Prostate gland (tissue), 2 donors: ENCODE measurements around the gene ABLIM1. TPM values are rescaled to one million over a fixed set of nuclear protein-coding genes. Genes with fewer than 3 reads are reported as not detected.

Experiments
- DNase-seq: peaks from one replicate; pipeline ENCODE4 v3.0.0-alpha.2; 2019; ENCODE audit warnings: low spot score
- H3K27ac ChIP-seq, 2 donors: fragments of 200-600 bp; sonication (generic); 2 replicates each; pipeline ENCODE4 v1.5.1; 2017 to 2019
- H3K27me3 ChIP-seq: fragments of 200-600 bp; sonication (generic); replicated peaks from 2 replicates; pipeline ENCODE4 v1.5.1; 2019; ENCODE audit not compliant: insufficient read depth
- H3K36me3 ChIP-seq, 2 donors: fragments of 200-600 bp; sonication (generic); 1 replicate in 1 of 2; 2 replicates in 1 of 2; pipeline versions ENCODE4 v1.5.1 to v1.8.1; 2017 to 2019
- H3K4me1 ChIP-seq: fragments of 200-600 bp; sonication (generic); replicated peaks from 2 replicates; pipeline ENCODE4 v1.5.1; 2019
- H3K4me3 ChIP-seq, 2 donors: fragments of 200-600 bp; sonication (generic); 2 replicates each; pipeline ENCODE4 v1.5.1; 2017 to 2019
- H3K9me3 ChIP-seq: fragments of 200-600 bp; sonication (generic); 2 replicates; pipeline ENCODE4 v1.5.1; 2017
- POLR2A ChIP-seq: fragments of 450-650 bp; IDR thresholded peaks from one replicate; pipeline ENCODE4 v1.6.1; 2016; ENCODE audit warnings: antibody characterized with exemption, mild to moderate bottlenecking
- POLR2AphosphoS5 ChIP-seq: sonication (generic); formaldehyde crosslinking; IDR thresholded peaks from one replicate; pipeline ENCODE4 v1.6.1; 2017; ENCODE audit warnings: antibody characterized with exemption
- WGBS: methylation state at CpG from one replicate; pipeline ENCODE4 v1.1.5; 2018; 5-methylcytosine and 5-hydroxymethylcytosine counted together
- intact Hi-C: fragments of 100-400 bp; cut with DNase I; formaldehyde crosslinking; loops from one replicate; pipeline ENCODE4 v1.14.2; 2022
- total RNA-seq, 2 donors: library from RNA; depleted of rRNA; stranded (reverse); fragments of >200 nt; gene quantifications; one replicate each; pipeline ENCODE4 v1.1.0, GENCODE V29; 2016
- TF ChIP-seq, protein P1 (sequence below), 4 experiments: fragments of 200-600 bp in 2 of 4; fragments of 450-650 bp in 2 of 4; sonication (generic) in 2 of 4; IDR thresholded peaks; 1 replicate in 3 of 4; 2 replicates in 1 of 4; pipeline ENCODE4 v1.5.1; 2016 to 2019; ENCODE audit warnings: antibody characterized with exemption in 4 of 4, mild to moderate bottlenecking in 2 of 4, moderate library complexity in 2 of 4

ABLIM1 gene
- total RNA-seq, 2 donors from 2014 or later = 43.9 to 138 TPM

GRCh38 chr10:114691442-114691941 is 33.4 kb upstream of the ABLIM1 start:
- no peak overlapping the region for H3K27ac ChIP-seq
- intact Hi-C loops = no loop called here
- no peak overlapping the region for H3K4me3 ChIP-seq
- H3K27me3 ChIP-seq = no peaks in the 10 kb centered on the region
- no peaks in the 10 kb centered on the region for H3K9me3 ChIP-seq
- DNase-seq = no peak
- H3K4me1 ChIP-seq = no peaks in the 10 kb centered on the region
- no peaks in the 10 kb centered on the region for H3K36me3 ChIP-seq
- TF ChIP-seq, protein P1, sequence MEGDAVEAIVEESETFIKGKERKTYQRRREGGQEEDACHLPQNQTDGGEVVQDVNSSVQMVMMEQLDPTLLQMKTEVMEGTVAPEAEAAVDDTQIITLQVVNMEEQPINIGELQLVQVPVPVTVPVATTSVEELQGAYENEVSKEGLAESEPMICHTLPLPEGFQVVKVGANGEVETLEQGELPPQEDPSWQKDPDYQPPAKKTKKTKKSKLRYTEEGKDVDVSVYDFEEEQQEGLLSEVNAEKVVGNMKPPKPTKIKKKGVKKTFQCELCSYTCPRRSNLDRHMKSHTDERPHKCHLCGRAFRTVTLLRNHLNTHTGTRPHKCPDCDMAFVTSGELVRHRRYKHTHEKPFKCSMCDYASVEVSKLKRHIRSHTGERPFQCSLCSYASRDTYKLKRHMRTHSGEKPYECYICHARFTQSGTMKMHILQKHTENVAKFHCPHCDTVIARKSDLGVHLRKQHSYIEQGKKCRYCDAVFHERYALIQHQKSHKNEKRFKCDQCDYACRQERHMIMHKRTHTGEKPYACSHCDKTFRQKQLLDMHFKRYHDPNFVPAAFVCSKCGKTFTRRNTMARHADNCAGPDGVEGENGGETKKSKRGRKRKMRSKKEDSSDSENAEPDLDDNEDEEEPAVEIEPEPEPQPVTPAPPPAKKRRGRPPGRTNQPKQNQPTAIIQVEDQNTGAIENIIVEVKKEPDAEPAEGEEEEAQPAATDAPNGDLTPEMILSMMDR (IDR thresholded peaks at IDR 0.05) = no peak
- no peak for TF ChIP-seq POLR2A
- no peak for TF ChIP-seq POLR2AphosphoS5
- WGBS = 65% methylated on average over 1 of the region's 1 CpG

GRCh38 chr10:114688786-114689185 is 30.7 kb upstream of the ABLIM1 start:
- no peak for DNase-seq
- intact Hi-C loops = no loop called here
- no peak overlapping the region for H3K4me3 ChIP-seq
- WGBS = 75% methylated on average over 5 of the region's 5 CpGs
- no peaks in the 10 kb centered on the region for H3K27me3 ChIP-seq
- H3K4me1 ChIP-seq = no peaks in the 10 kb centered on the region
- H3K9me3 ChIP-seq = no peaks in the 10 kb centered on the region
- TF ChIP-seq POLR2AphosphoS5 (no peak), POLR2A (no peak)
- TF ChIP-seq, protein P1 (IDR thresholded peaks at IDR 0.05) = no peak
- no peak overlapping the region for H3K27ac ChIP-seq
- H3K36me3 ChIP-seq = no peaks in the 10 kb centered on the region

DNA sequence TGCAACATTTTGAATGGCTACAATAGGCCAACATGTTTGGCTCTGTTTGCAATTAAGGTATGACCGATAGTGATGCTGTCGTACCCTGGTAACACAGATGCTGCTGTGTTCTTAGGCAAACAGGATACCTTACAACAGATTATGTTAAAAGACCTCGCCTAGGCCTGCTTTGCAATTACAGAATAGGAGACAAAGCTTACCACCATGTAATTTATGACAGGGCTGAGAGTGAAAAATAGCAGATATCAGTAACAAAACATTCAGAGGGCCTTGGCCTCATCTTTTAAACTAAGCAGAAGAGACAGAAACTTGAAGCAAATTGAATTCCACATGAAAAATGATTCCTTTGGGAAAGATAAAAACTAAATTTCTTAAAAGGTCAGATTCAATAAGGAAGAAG is 29.4 kb upstream of the ABLIM1 start:
- no peaks in the 10 kb centered on the region for H3K27me3 ChIP-seq
- H3K9me3 ChIP-seq = no peaks in the 10 kb centered on the region
- no peak overlapping the region for H3K4me3 ChIP-seq
- no peaks in the 10 kb centered on the region for H3K4me1 ChIP-seq
- no peaks in the 10 kb centered on the region for H3K36me3 ChIP-seq
- no peak for DNase-seq
- H3K27ac ChIP-seq = no peak overlapping the region
- 93% methylated on average over 3 of the region's 3 CpGs for WGBS
- TF ChIP-seq POLR2AphosphoS5 (no peak), POLR2A (no peak)
- TF ChIP-seq, protein P1 (IDR thresholded peaks at IDR 0.05) = no peak
- intact Hi-C loops = no loop called here

- no peaks in the 10 kb centered on the region for H3K36me3 ChIP-seq
- H3K27me3 ChIP-seq = no peaks in the 10 kb centered on the region
- no peak for DNase-seq
- TF ChIP-seq, protein P1 (IDR thresholded peaks at IDR 0.05) = no peak
- TF ChIP-seq POLR2AphosphoS5 (no peak), POLR2A (no peak)
- no peaks in the 10 kb centered on the region for H3K4me1 ChIP-seq
- WGBS = 80% methylated on average over 2 of the region's 2 CpGs
- H3K4me3 ChIP-seq = no peak overlapping the region
- H3K27ac ChIP-seq = no peak overlapping the region
- no peaks in the 10 kb centered on the region for H3K9me3 ChIP-seq
- intact Hi-C loops = no loop called here
These were observed 27.9 kb upstream of the ABLIM1 start for GRCh38 chr10:114686013-114686412.

DNA sequence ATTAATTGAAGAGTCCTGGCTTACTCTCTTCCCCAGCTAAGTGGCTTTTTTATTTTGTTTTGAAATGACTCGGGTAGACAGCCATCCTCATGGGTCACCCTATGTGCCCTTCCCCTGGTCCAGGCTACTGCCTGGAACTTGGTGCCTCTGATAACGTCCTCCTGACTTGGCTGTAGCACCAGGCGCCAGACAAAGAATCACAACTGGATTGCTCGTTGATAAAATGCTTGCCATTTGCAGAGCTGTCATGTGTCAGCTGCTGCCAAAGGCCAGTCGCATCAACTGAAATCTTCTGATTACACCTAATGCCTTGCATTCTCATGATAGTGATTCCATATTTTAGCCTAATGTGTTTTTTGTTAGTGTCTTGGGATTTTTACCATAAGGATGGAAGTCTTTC is 27.4 kb upstream of the ABLIM1 start:
- WGBS = 84% methylated on average over 5 of the region's 5 CpGs
- intact Hi-C loops = no loop called here
- Histone ChIP-seq H3K27ac (no peak overlapping the region), H3K36me3 (no peaks in the 10 kb centered on the region), H3K4me3 (no peak overlapping the region), H3K9me3 (no peaks in the 10 kb centered on the region), H3K4me1 (no peaks in the 10 kb centered on the region), H3K27me3 (no peaks in the 10 kb centered on the region)
- DNase-seq = no peak
- TF ChIP-seq POLR2AphosphoS5 = no peak
- no peak for TF ChIP-seq POLR2A
